Measurements from ENCODE around the gene TMEM178B. TPM values are rescaled to one million over a fixed set of nuclear protein-coding genes. Genes with fewer than 3 reads are reported as not detected.

The TMEM178B gene
- total and polyA plus RNA-seq, 10 of the 15 experiments (the other 5 are each of a cell fraction or from before 2014, with no cell fraction given), result 0.01 to 1.1 (median 0.04) TPM; not detected in 2

GRCh38 chr7:141369422-141369821 lies 295.6 kb downstream of the TMEM178B start:
- Histone ChIP-seq H3K4me2 (ENCODE audit: control insufficient read depth, insufficient read depth) (no peak overlapping the region), H3K9me3 (replicated peaks; ENCODE audit: control insufficient read depth, insufficient read depth, low read length) (no peaks in the 10 kb centered on the region), H3K4me1 (ENCODE audit: control insufficient read depth, insufficient read depth, low read length) (no peaks in the 10 kb centered on the region), H3K79me2 (ENCODE audit: control insufficient read depth, insufficient read depth, low read length) (no peaks in the 10 kb centered on the region), H3K27ac (ENCODE audit: control insufficient read depth, insufficient read depth) (no peak overlapping the region), H2AFZ (ENCODE audit: control insufficient read depth, low read depth, low read length) (no peak overlapping the region), H3K27me3 (replicated peaks in 1 of 2; ENCODE audit: control insufficient read depth in 2 of 2, insufficient read depth in 2 of 2, low read length in 1 of 2) (no peaks in the 10 kb centered on the region), H3K4me3 (no peak overlapping the region), H4K20me1 (ENCODE audit: control insufficient read depth, insufficient read depth) (no peaks in the 10 kb centered on the region), H3K36me3 (ENCODE audit: control insufficient read depth in 2 of 2, insufficient read depth in 2 of 2, low read length in 1 of 2) (no peaks in the 10 kb centered on the region), H3K9ac (ENCODE audit: control insufficient read depth, insufficient read depth, low read length) (no peak overlapping the region)
- ATAC-seq (no peak), DNase-seq (ENCODE audit: low read depth, low spot score) (no peak), FAIRE-seq (no peak)
- POLR2A ChIA-PET, result no interaction called here
- SMC1A ChIA-PET (ENCODE audit: uncharacterized antibody, unreplicated experiment), result no interaction called here
- CTCF ChIA-PET, result interaction anchor here (0.7 kb wide), 1 partner anchor 117 kb away, joined by 3 read pairs; no protein-coding TSS in a partner anchor
- in situ Hi-C loops (cut with MboI), result no loop called here
- WGBS (ENCODE audit: insufficient coverage, insufficient replicate concordance, low lambda C conversion rate, missing lambda C conversion rate), result 20% methylated on average over 4 of the region's 4 CpGs
- BruUV-seq (replicated peaks), result no TSS peak
- RAD21 ChIA-PET (ENCODE audit: unreplicated experiment), result no interaction called here
- intact Hi-C loops (cut with micrococcal nuclease; ENCODE audit: unreplicated experiment), result no loop called here
- TF ChIP-seq TCF3 (IDR thresholded peaks at IDR 0.05; ENCODE audit: borderline replicate concordance, insufficient read depth, low read depth, low read length) (no peak), IKZF2 (IDR thresholded peaks at IDR 0.05) (no peak), SUPT20H (IDR thresholded peaks at IDR 0.05; ENCODE audit: borderline replicate concordance, control insufficient read depth, low read depth, low read length) (no peak), ZBTB40 (IDR thresholded peaks at IDR 0.05; ENCODE audit: borderline replicate concordance) (no peak), SREBF1 (IDR thresholded peaks at IDR 0.05; ENCODE audit: low read length) (no peak), REST (IDR thresholded peaks at IDR 0.05; ENCODE audit: low read depth, low read length) (no peak), TCF12 (IDR thresholded peaks at IDR 0.05; ENCODE audit: low read depth, low read length) (no peak), CTCF (IDR thresholded peaks at IDR 0.05 in 2 of 3, conservative IDR thresholded peaks at IDR 0.05 in 1 of 3; ENCODE audit: control insufficient read depth in 2 of 3, extremely low read depth in 1 of 3, insufficient read depth in 1 of 3, low read depth in 3 of 3, low read length in 3 of 3) (no peak), PRDM15 (CRISPR knock-in tag; IDR thresholded peaks at IDR 0.05) (no peak), PAX5 (IDR thresholded peaks at IDR 0.05; ENCODE audit: borderline replicate concordance, low read depth, low read length) (no peak), SMAD5 (IDR thresholded peaks at IDR 0.05; ENCODE audit: low read depth) (no peak)

All from GM12878 (cell line).